Measurements from ENCODE around the gene CADPS2. TPM values are rescaled to one million over a fixed set of nuclear protein-coding genes. Genes with fewer than 3 reads are reported as not detected.
A peak's percentile ranks its signal among the peaks of the same experiment; 100 is the strongest.

CADPS2 gene
- total and polyA plus RNA-seq, 2 donors (not counting 3 experiments of a cell fraction or from before 2014, with no cell fraction given) = 9.5 to 22.6 TPM

- DNase-seq (ENCODE audit: low read depth, low spot score) (no peak), FAIRE-seq (no peak)
- dilution Hi-C loops (cut with MboI; ENCODE audit: extremely low pct_ligation_motif_present, low sequenced_read_pairs) (no loop called here), intact Hi-C loops (cut with micrococcal nuclease) (no loop called here)
- ChIA-PET CTCF (no interaction called here), POLR2A (no interaction called here)
- no peak overlapping the region for H3K4me2 ChIP-seq (ENCODE audit: insufficient read depth, low read length)
- H3K27me3 ChIP-seq (ENCODE audit: control insufficient read depth in 2 of 2, insufficient read depth in 2 of 2, low read length in 2 of 2) = no peaks in the 10 kb centered on the region
- H3K79me2 ChIP-seq (ENCODE audit: control insufficient read depth, insufficient read depth, low read length) = no peaks in the 10 kb centered on the region
- no peak overlapping the region for H3K27ac ChIP-seq (ENCODE audit: insufficient read depth, low read depth, low read length)
- no peaks in the 10 kb centered on the region for H3K9me1 ChIP-seq (replicated peaks; ENCODE audit: control insufficient read depth, extremely low read depth, insufficient read depth, low read length)
- no TSS peak for BruUV-seq (replicated peaks)
- H3K9ac ChIP-seq (replicated peaks; ENCODE audit: extremely low read depth, insufficient read depth, low read length) = no peak overlapping the region
- H3K9me3 ChIP-seq (replicated peaks; ENCODE audit: control insufficient read depth, insufficient read depth, low read length) = no peaks in the 10 kb centered on the region
- H2AFZ ChIP-seq (ENCODE audit: low read depth, low read length) = no peak overlapping the region
- peak; percentile 7 for TF ChIP-seq FOS (IDR thresholded peaks at IDR 0.05; ENCODE audit: borderline replicate concordance, insufficient read depth, low read length)
- TF ChIP-seq POLR2A (IDR thresholded peaks at IDR 0.05; ENCODE audit: low read depth, low read length) = no peak
- no peaks in the 10 kb centered on the region for H4K20me1 ChIP-seq (replicated peaks; ENCODE audit: control insufficient read depth, extremely low read depth, insufficient read depth, low read length)
- no peaks in the 10 kb centered on the region for H3K36me3 ChIP-seq (ENCODE audit: control insufficient read depth in 2 of 2, extremely low read depth in 1 of 2, insufficient read depth in 2 of 2, low read length in 2 of 2)
- H3K4me3 ChIP-seq (replicated peaks in 1 of 3; ENCODE audit: insufficient read depth in 1 of 3, low read depth in 1 of 3, low read length in 3 of 3) = no peak overlapping the region
- H3K4me1 ChIP-seq (ENCODE audit: control insufficient read depth, extremely low read depth, insufficient read depth, low read length) = no peaks in the 10 kb centered on the region
Measured at GRCh38 chr7:122588621-122589020, 297.6 kb downstream of the CADPS2 start.

DNA sequence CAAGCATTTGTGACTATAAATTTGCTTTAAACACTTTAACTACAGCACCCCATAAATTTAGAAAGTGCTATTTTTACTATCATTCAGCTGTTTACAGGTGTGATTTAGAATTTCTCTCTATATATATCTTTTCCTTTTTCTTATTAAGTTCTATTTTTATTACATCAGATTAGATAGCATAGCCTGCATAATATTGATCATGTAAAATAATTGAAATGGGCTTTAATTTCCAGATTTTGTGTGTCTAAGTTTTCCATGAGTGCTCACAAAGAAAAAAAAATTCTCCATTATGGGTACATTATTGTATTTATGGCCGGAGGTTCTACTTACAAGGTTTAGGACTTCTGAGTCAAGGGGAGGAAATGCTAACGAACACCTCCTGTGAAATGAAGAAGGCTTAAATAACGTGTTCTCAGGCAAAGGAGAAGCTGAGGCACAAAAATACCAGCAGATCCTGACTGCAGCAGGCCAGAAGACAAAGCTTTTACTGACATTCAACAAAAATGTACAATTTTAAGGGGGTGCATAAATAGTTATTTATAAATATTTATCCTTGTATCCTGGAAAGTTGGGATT lies 301.5 kb downstream of the CADPS2 start:
- H4K20me1 ChIP-seq (replicated peaks; ENCODE audit: control insufficient read depth, extremely low read depth, insufficient read depth, low read length) = no peaks in the 10 kb centered on the region
- H3K9ac ChIP-seq (replicated peaks; ENCODE audit: extremely low read depth, insufficient read depth, low read length) = no peak overlapping the region
- ChIA-PET CTCF (no interaction called here), POLR2A (no interaction called here)
- DNase-seq (ENCODE audit: low read depth, low spot score) (no peak), FAIRE-seq (no peak)
- no peak overlapping the region for H2AFZ ChIP-seq (ENCODE audit: low read depth, low read length)
- no peak overlapping the region for H3K27ac ChIP-seq (ENCODE audit: insufficient read depth, low read depth, low read length)
- no peaks in the 10 kb centered on the region for H3K4me1 ChIP-seq (ENCODE audit: control insufficient read depth, extremely low read depth, insufficient read depth, low read length)
- TF ChIP-seq GATA2 (IDR thresholded peaks at IDR 0.05; ENCODE audit: insufficient read depth, insufficient read length, low read depth, low read length) (no peak), MAX (IDR thresholded peaks at IDR 0.05; ENCODE audit: insufficient read depth, insufficient read length) (no peak), POLR2AphosphoS5 (IDR thresholded peaks at IDR 0.05; ENCODE audit: insufficient read depth, low read depth, low read length) (no peak), FOS (IDR thresholded peaks at IDR 0.05; ENCODE audit: borderline replicate concordance, insufficient read depth, low read length) (no peak), MYC (IDR thresholded peaks at IDR 0.05; ENCODE audit: low read depth, low read length) (no peak), EZH2 (IDR thresholded peaks at IDR 0.05; ENCODE audit: borderline replicate concordance, low read depth, low read length, severe bottlenecking) (no peak)
- TF ChIP-seq, protein P1, sequence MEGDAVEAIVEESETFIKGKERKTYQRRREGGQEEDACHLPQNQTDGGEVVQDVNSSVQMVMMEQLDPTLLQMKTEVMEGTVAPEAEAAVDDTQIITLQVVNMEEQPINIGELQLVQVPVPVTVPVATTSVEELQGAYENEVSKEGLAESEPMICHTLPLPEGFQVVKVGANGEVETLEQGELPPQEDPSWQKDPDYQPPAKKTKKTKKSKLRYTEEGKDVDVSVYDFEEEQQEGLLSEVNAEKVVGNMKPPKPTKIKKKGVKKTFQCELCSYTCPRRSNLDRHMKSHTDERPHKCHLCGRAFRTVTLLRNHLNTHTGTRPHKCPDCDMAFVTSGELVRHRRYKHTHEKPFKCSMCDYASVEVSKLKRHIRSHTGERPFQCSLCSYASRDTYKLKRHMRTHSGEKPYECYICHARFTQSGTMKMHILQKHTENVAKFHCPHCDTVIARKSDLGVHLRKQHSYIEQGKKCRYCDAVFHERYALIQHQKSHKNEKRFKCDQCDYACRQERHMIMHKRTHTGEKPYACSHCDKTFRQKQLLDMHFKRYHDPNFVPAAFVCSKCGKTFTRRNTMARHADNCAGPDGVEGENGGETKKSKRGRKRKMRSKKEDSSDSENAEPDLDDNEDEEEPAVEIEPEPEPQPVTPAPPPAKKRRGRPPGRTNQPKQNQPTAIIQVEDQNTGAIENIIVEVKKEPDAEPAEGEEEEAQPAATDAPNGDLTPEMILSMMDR (IDR thresholded peaks at IDR 0.05; ENCODE audit: extremely low read depth in 1 of 2, insufficient read depth in 1 of 2, low read depth in 1 of 2, low read length in 2 of 2) = no peak
- BruUV-seq (replicated peaks) = no TSS peak
- dilution Hi-C loops (cut with MboI; ENCODE audit: extremely low pct_ligation_motif_present, low sequenced_read_pairs) = no loop called here
- H3K79me2 ChIP-seq (ENCODE audit: control insufficient read depth, insufficient read depth, low read length) = no peaks in the 10 kb centered on the region
- no peaks in the 10 kb centered on the region for H3K27me3 ChIP-seq (ENCODE audit: control insufficient read depth in 2 of 2, insufficient read depth in 2 of 2, low read length in 2 of 2)
- H3K36me3 ChIP-seq (ENCODE audit: control insufficient read depth in 2 of 2, extremely low read depth in 1 of 2, insufficient read depth in 2 of 2, low read length in 2 of 2) = no peaks in the 10 kb centered on the region
- no peaks in the 10 kb centered on the region for H3K9me1 ChIP-seq (replicated peaks; ENCODE audit: control insufficient read depth, extremely low read depth, insufficient read depth, low read length)
- no peak overlapping the region for H3K4me3 ChIP-seq (replicated peaks in 1 of 3; ENCODE audit: insufficient read depth in 1 of 3, low read depth in 1 of 3, low read length in 3 of 3)
- H3K9me3 ChIP-seq (replicated peaks; ENCODE audit: control insufficient read depth, insufficient read depth, low read length) = no peaks in the 10 kb centered on the region
- intact Hi-C loops (cut with micrococcal nuclease) = no loop called here
- H3K4me2 ChIP-seq (ENCODE audit: insufficient read depth, low read length) = no peak overlapping the region
